Keratinocyte (primary cell): Measurements from ENCODE around the gene CYFIP1. TPM values are rescaled to one million over a fixed set of nuclear protein-coding genes. Genes with fewer than 3 reads are reported as not detected.

Experiments
- DNase-seq: peaks from one replicate; pipeline ENCODE4 v3.0.0-alpha.2; 2011; ENCODE audit warnings: low read depth, missing footprints, low spot score
- FAIRE-seq: peaks from 2 replicates; lab custom pipeline; 2011; peaks lifted over from hg19 to GRCh38; lab: Jason Lieb, UNC
- H2AFZ ChIP-seq: 2 replicates; pipeline ENCODE4 v1.6.0; 2012; ENCODE audit warnings: low read length, control low read depth, inconsistent platforms; ENCODE audit not compliant: control insufficient read depth
- H3K27ac ChIP-seq: 2 replicates; pipeline ENCODE4 v1.5.1; 2011; ENCODE audit warnings: low read length; ENCODE audit not compliant: control insufficient read depth, insufficient read depth
- H3K27me3 ChIP-seq: 3 replicates; pipeline ENCODE4 v1.6.0; 2011; ENCODE audit warnings: low read length; ENCODE audit not compliant: control insufficient read depth, insufficient read depth; ENCODE audit errors: extremely low read depth
- H3K36me3 ChIP-seq, 2 experiments: 2 replicates in 1 of 2; 3 replicates in 1 of 2; pipeline ENCODE4 v1.5.1; 2011; ENCODE audit warnings: low read length in 2 of 2, mild to moderate bottlenecking in 1 of 2; ENCODE audit not compliant: control insufficient read depth in 2 of 2, insufficient read depth in 2 of 2; ENCODE audit errors: extremely low read depth in 1 of 2
- H3K4me1 ChIP-seq: 3 replicates; pipeline ENCODE4 v1.5.1; 2011; ENCODE audit warnings: low read length; ENCODE audit not compliant: control insufficient read depth, insufficient read depth; ENCODE audit errors: extremely low read depth
- H3K4me2 ChIP-seq: 3 replicates; pipeline ENCODE4 v1.6.0; 2011; ENCODE audit warnings: low read depth, low read length; ENCODE audit not compliant: control insufficient read depth, insufficient read depth; ENCODE audit errors: extremely low read depth
- H3K4me3 ChIP-seq, 3 experiments: fragments of 200-600 bp in 1 of 3; sonication (generic) in 1 of 3; 2 replicates in 2 of 3; 3 replicates in 1 of 3; pipeline ENCODE4 v1.5.1; 2011 to 2016; ENCODE audit warnings: low read length in 3 of 3, mild to moderate bottlenecking in 3 of 3, control low read depth in 2 of 3, inconsistent platforms in 1 of 3, low read depth in 1 of 3, mixed read lengths in 1 of 3, mixed run types in 1 of 3, moderate library complexity in 1 of 3; ENCODE audit not compliant: control insufficient read depth in 2 of 3, insufficient read depth in 2 of 3; ENCODE audit errors: extremely low read depth in 1 of 3
- H3K79me2 ChIP-seq: 2 replicates; pipeline ENCODE4 v1.6.0; 2012; ENCODE audit warnings: low read length; ENCODE audit not compliant: control insufficient read depth, insufficient read depth
- H3K9ac ChIP-seq: 3 replicates; pipeline ENCODE4 v1.6.0; 2011; ENCODE audit warnings: low read length; ENCODE audit not compliant: control insufficient read depth, insufficient read depth; ENCODE audit errors: extremely low read depth
- H3K9me1 ChIP-seq: 3 replicates; pipeline ENCODE4 v1.6.0; 2011; ENCODE audit warnings: low read length; ENCODE audit not compliant: control insufficient read depth, insufficient read depth; ENCODE audit errors: extremely low read depth
- H3K9me3 ChIP-seq: 2 replicates; pipeline ENCODE4 v1.5.1; 2012; ENCODE audit warnings: low read depth, low read length; ENCODE audit not compliant: control insufficient read depth
- H4K20me1 ChIP-seq: 3 replicates; pipeline ENCODE4 v1.6.0; 2011; ENCODE audit warnings: low read length; ENCODE audit not compliant: control insufficient read depth, insufficient read depth; ENCODE audit errors: extremely low read depth
- CTCF ChIP-seq, 3 experiments: IDR thresholded peaks in 1 of 3; conservative IDR thresholded peaks in 1 of 3; optimal IDR thresholded peaks in 1 of 3; 2 replicates in 2 of 3; 3 replicates in 1 of 3; pipeline versions ENCODE3 to v1.5.1; 2011; ENCODE audit warnings: low read length in 3 of 3, mild to moderate bottlenecking in 3 of 3, moderate library complexity in 2 of 3, control low read depth in 1 of 3, inconsistent platforms in 1 of 3; ENCODE audit not compliant: insufficient read depth in 2 of 3; ENCODE audit errors: extremely low read depth in 1 of 3
- EZH2 ChIP-seq: IDR thresholded peaks from one replicate; pipeline ENCODE4 v1.6.1; 2012; ENCODE audit warnings: inconsistent platforms, mild to moderate bottlenecking, low read length, moderate library complexity
- dilution Hi-C: fragments of 300-500 bp; cut with MboI; formaldehyde crosslinking; loops from one replicate; pipeline ENCODE4 v1.7.0; 2020; ENCODE audit warnings: low sequenced_read_pairs; ENCODE audit not compliant: extremely low pct_ligation_motif_present
- polyA plus RNA-seq, 5 experiments: library from polyadenylated mRNA; depleted of rRNA in 3 of 5; stranded (reverse) in 3 of 5; stranded (forward) in 1 of 5; unstranded in 1 of 5; fragments of >200 nt; gene quantifications; 1 replicate in 1 of 5; 2 replicates in 3 of 5; 3 replicates in 1 of 5; pipeline versions ENCODE4 v1.2.1 to v1.2.3, GENCODE V29; 2011 to 2012; ENCODE audit warnings: missing spikeins in 2 of 5, low read depth in 1 of 5, low replicate concordance in 1 of 5

CYFIP1 gene
- polyA plus RNA-seq, 1 donor (not counting 4 experiments of a cell fraction or from before 2014, with no cell fraction given), result 72.3 TPM

- Histone ChIP-seq H3K9ac (peak overlapping the region; percentile 60), H3K9me3 (no peaks in the 10 kb centered on the region), H3K4me1 (peaks cover 12% of the 10 kb centered on the region), H3K4me3 (no peak overlapping the region), H3K36me3 (peaks cover 11 to 16% of the 10 kb centered on the region in 2 experiments), H3K27me3 (no peaks in the 10 kb centered on the region), H3K27ac (peak overlapping the region; percentile 78), H4K20me1 (no peaks in the 10 kb centered on the region), H3K4me2 (peak overlapping the region; percentile 50), H3K79me2 (no peaks in the 10 kb centered on the region), H3K9me1 (no peaks in the 10 kb centered on the region), H2AFZ (no peak overlapping the region)
- peak; percentile 81 for DNase-seq
- dilution Hi-C loops, result no loop called here
- no peak for TF ChIP-seq EZH2
- TF ChIP-seq CTCF (optimal IDR thresholded peaks at IDR 0.05 in 1 of 3, IDR thresholded peaks at IDR 0.05 in 1 of 3, conservative IDR thresholded peaks at IDR 0.05 in 1 of 3; ENCODE audit: extremely low read depth in 1 of 3, insufficient read depth in 2 of 3, low read length in 3 of 3), result peak in 2 of 3 experiments; percentile 13 to 14
- no peak for FAIRE-seq
Measured at GRCh38 chr15:22895465-22896190, 84.5 kb downstream of the CYFIP1 start.

- TF ChIP-seq EZH2, result no peak
- TF ChIP-seq CTCF (optimal IDR thresholded peaks at IDR 0.05 in 1 of 3, IDR thresholded peaks at IDR 0.05 in 1 of 3, conservative IDR thresholded peaks at IDR 0.05 in 1 of 3; ENCODE audit: extremely low read depth in 1 of 3, insufficient read depth in 2 of 3, low read length in 3 of 3), result no peak
- H3K36me3 ChIP-seq, result peaks cover 6 to 21% of the 10 kb centered on the region in 2 experiments
- H2AFZ ChIP-seq, result no peak overlapping the region
- H3K9me1 ChIP-seq, result no peaks in the 10 kb centered on the region
- no peak overlapping the region for H3K4me2 ChIP-seq
- H3K9ac ChIP-seq, result no peak overlapping the region
- no peaks in the 10 kb centered on the region for H3K9me3 ChIP-seq
- no peak overlapping the region for H3K4me3 ChIP-seq
- peaks cover 12% of the 10 kb centered on the region for H3K4me1 ChIP-seq
- no peak for DNase-seq
- H3K79me2 ChIP-seq, result no peaks in the 10 kb centered on the region
- H3K27ac ChIP-seq, result no peak overlapping the region
- dilution Hi-C loops, result no loop called here
- no peak for FAIRE-seq
- H3K27me3 ChIP-seq, result no peaks in the 10 kb centered on the region
- peaks cover 3% of the 10 kb centered on the region for H4K20me1 ChIP-seq
Measured at GRCh38 chr15:22893881-22894280, 86.3 kb downstream of the CYFIP1 start.
